Mesendoderm (in vitro differentiated cells): ENCODE measurements around the gene DEXI.
"Not testable (repeated sequence)": the region's sequence is repeated elsewhere in the genome, so short reads cannot be mapped to it uniquely, and the experiment has no call there.

Experiments used
- DNase-seq: peaks from one replicate; pipeline ENCODE4 v3.0.0; 2013
- H2AK5ac ChIP-seq: 2 replicates; pipeline ENCODE4 v1.6.1; 2013; ENCODE audit warnings: low read length, inconsistent platforms
- H2BK120ac ChIP-seq: 2 replicates; pipeline ENCODE4 v1.6.1; 2013; ENCODE audit warnings: low read depth, mild to moderate bottlenecking, low read length, moderate library complexity, mixed read lengths
- H2BK15ac ChIP-seq: replicated peaks from 2 replicates; pipeline ENCODE4 v1.6.1; 2013; ENCODE audit warnings: low read depth, mild to moderate bottlenecking, moderate library complexity
- H2BK5ac ChIP-seq: 2 replicates; pipeline ENCODE4 v1.6.1; 2013; ENCODE audit warnings: low read length, inconsistent platforms
- H3K18ac ChIP-seq: 2 replicates; pipeline ENCODE4 v1.6.1; 2013; ENCODE audit warnings: mild to moderate bottlenecking, low read length, mixed read lengths
- H3K23ac ChIP-seq: one replicate; pipeline ENCODE4 v1.6.1; 2013; ENCODE audit warnings: low read length
- H3K27ac ChIP-seq: 2 replicates; pipeline ENCODE4 v1.5.1; 2013; ENCODE audit warnings: low read depth, mild to moderate bottlenecking, inconsistent platforms, low read length, moderate library complexity
- H3K27me3 ChIP-seq: 2 replicates; pipeline ENCODE4 v1.6.1; 2013; ENCODE audit warnings: low read length, control low read depth, mild to moderate bottlenecking, inconsistent platforms; ENCODE audit not compliant: insufficient read depth, poor library complexity
- H3K36me3 ChIP-seq: 2 replicates; pipeline ENCODE4 v1.6.1; 2013; ENCODE audit warnings: low read length, inconsistent platforms; ENCODE audit not compliant: control insufficient read depth, insufficient read depth
- H3K4ac ChIP-seq: one replicate; pipeline ENCODE4 v1.6.1; 2013; ENCODE audit warnings: low read depth, mild to moderate bottlenecking, low read length, moderate library complexity
- H3K4me1 ChIP-seq: 2 replicates; pipeline ENCODE4 v1.6.1; 2013; ENCODE audit warnings: low read depth, low read length, inconsistent platforms; ENCODE audit not compliant: control insufficient read depth
- H3K4me2 ChIP-seq: 2 replicates; pipeline ENCODE4 v1.6.1; 2013; ENCODE audit warnings: low read length
- H3K4me3 ChIP-seq: 2 replicates; pipeline ENCODE4 v1.5.1; 2013; ENCODE audit warnings: mild to moderate bottlenecking, low read length
- H3K56ac ChIP-seq: one replicate; pipeline ENCODE4 v1.6.1; 2013; ENCODE audit warnings: low read length
- H3K79me1 ChIP-seq: 2 replicates; pipeline ENCODE4 v1.6.1; 2013; ENCODE audit warnings: low read length, inconsistent platforms
- H3K79me2 ChIP-seq: 2 replicates; pipeline ENCODE4 v1.6.1; 2013; ENCODE audit warnings: mild to moderate bottlenecking, low read length; ENCODE audit not compliant: control insufficient read depth, insufficient read depth
- H3K9ac ChIP-seq: 2 replicates; pipeline ENCODE4 v1.6.1; 2013; ENCODE audit warnings: low read length, inconsistent platforms
- H4K5ac ChIP-seq: one replicate; pipeline ENCODE4 v1.6.1; 2013; ENCODE audit warnings: low read length
- H4K8ac ChIP-seq: one replicate; pipeline ENCODE4 v1.6.1; 2013; ENCODE audit warnings: low read depth, mild to moderate bottlenecking, control low read depth, low read length, moderate library complexity
- WGBS: extraction: QIAGEN DNeasy Blood & Tissue Kit; methylation state at CpG from one replicate; pipeline ENCODE4 v1.1.7; 2013; ENCODE audit warnings: low lambda C conversion rate, missing lambda C conversion rate; ENCODE audit not compliant: insufficient coverage; ENCODE audit errors: extremely low coverage; 5-methylcytosine and 5-hydroxymethylcytosine counted together

The DEXI gene

GRCh38 chr16:10931977-10932632 lies 10.2 kb downstream of the DEXI start:
- Histone ChIP-seq H3K79me2 (no peaks in the 10 kb centered on the region), H3K36me3 (no peaks in the 10 kb centered on the region), H4K8ac (no peak overlapping the region), H3K4me3 (no peak overlapping the region), H3K23ac (no peak overlapping the region), H2BK5ac (no peak overlapping the region), H3K79me1 (peaks cover 15% of the 10 kb centered on the region), H3K27me3 (no peaks in the 10 kb centered on the region), H3K4ac (no peak overlapping the region), H3K18ac (no peak overlapping the region), H4K5ac (no peak overlapping the region), H2BK120ac (no peak overlapping the region), H2AK5ac (no peak overlapping the region), H3K9ac (no peak overlapping the region), H2BK15ac (no peak overlapping the region), H3K56ac (no peak overlapping the region), H3K27ac (no peak overlapping the region), H3K4me1 (no peaks in the 10 kb centered on the region), H3K4me2 (no peak overlapping the region)
- no peak for DNase-seq
- WGBS: no CpG with 5 or more reads among the region's 11 CpGs

DNA sequence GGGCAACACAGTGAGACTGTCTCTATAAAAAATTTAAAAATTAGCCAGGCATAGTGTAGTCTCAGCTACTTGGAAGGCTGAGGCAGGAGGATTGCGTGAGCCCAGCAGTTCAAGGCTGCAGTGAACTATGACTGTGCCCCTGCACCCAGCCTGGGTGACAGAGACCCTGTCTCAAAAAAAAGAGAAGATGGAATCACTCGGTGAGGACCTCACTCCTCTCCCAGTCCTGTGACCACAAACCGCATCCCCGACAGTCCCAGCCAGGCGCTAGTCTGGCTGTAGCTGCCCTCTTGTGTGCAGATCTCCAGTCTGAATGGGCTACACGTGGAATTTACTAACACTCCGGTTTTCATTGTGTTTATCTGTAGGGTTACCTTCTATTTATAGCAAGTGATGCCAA lies 11.1 kb downstream of the DEXI start:
- Histone ChIP-seq H3K27me3 (no peaks in the 10 kb centered on the region), H3K4me1 (no peaks in the 10 kb centered on the region), H3K79me1 (peaks cover 12% of the 10 kb centered on the region), H3K27ac (no peak overlapping the region), H3K4me3 (no peak overlapping the region), H3K9ac (no peak overlapping the region), H3K4ac (no peak overlapping the region), H2AK5ac (no peak overlapping the region), H2BK15ac (no peak overlapping the region), H4K5ac (no peak overlapping the region), H3K56ac (no peak overlapping the region), H3K18ac (no peak overlapping the region), H3K79me2 (no peaks in the 10 kb centered on the region), H2BK5ac (no peak overlapping the region), H3K23ac (no peak overlapping the region), H3K36me3 (no peaks in the 10 kb centered on the region), H2BK120ac (no peak overlapping the region), H3K4me2 (no peak overlapping the region), H4K8ac (no peak overlapping the region)
- no CpG with 5 or more reads among the region's 7 CpGs for WGBS
- DNase-seq: no peak

DNA sequence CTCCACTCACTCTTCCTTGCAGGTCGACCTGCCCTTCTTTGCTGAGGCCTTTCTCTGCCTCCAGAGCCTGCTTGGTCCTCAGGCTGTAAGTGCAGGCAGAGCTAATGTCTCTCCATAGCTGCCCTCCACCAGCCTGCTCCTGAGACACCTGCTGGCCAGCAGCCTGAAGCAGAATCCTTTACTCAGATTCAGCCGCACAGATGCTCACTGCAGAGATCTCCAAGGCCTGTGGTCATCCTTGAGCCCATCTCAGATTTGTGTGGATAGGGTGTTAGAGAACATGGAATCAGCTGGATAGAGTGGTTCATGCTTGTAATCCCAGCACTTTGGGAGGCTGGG lies 11.5 kb downstream of the DEXI start:
- no peaks in the 10 kb centered on the region for H3K27me3 ChIP-seq
- H3K18ac ChIP-seq: no peak overlapping the region
- H3K79me2 ChIP-seq: no peaks in the 10 kb centered on the region
- DNase-seq: no peak
- H2BK15ac ChIP-seq: no peak overlapping the region
- no CpG with 5 or more reads among the region's 2 CpGs for WGBS
- no peak overlapping the region for H4K8ac ChIP-seq
- no peak overlapping the region for H3K4ac ChIP-seq
- no peaks in the 10 kb centered on the region for H3K4me1 ChIP-seq
- peaks cover 12% of the 10 kb centered on the region for H3K79me1 ChIP-seq
- no peak overlapping the region for H2BK120ac ChIP-seq
- no peak overlapping the region for H3K9ac ChIP-seq
- no peak overlapping the region for H2BK5ac ChIP-seq
- peaks cover 1% of the 10 kb centered on the region for H3K36me3 ChIP-seq
- no peak overlapping the region for H3K56ac ChIP-seq
- H3K23ac ChIP-seq: no peak overlapping the region
- no peak overlapping the region for H4K5ac ChIP-seq
- H3K4me2 ChIP-seq: no peak overlapping the region
- H3K4me3 ChIP-seq: no peak overlapping the region
- H3K27ac ChIP-seq: no peak overlapping the region
- H2AK5ac ChIP-seq: no peak overlapping the region

DNA sequence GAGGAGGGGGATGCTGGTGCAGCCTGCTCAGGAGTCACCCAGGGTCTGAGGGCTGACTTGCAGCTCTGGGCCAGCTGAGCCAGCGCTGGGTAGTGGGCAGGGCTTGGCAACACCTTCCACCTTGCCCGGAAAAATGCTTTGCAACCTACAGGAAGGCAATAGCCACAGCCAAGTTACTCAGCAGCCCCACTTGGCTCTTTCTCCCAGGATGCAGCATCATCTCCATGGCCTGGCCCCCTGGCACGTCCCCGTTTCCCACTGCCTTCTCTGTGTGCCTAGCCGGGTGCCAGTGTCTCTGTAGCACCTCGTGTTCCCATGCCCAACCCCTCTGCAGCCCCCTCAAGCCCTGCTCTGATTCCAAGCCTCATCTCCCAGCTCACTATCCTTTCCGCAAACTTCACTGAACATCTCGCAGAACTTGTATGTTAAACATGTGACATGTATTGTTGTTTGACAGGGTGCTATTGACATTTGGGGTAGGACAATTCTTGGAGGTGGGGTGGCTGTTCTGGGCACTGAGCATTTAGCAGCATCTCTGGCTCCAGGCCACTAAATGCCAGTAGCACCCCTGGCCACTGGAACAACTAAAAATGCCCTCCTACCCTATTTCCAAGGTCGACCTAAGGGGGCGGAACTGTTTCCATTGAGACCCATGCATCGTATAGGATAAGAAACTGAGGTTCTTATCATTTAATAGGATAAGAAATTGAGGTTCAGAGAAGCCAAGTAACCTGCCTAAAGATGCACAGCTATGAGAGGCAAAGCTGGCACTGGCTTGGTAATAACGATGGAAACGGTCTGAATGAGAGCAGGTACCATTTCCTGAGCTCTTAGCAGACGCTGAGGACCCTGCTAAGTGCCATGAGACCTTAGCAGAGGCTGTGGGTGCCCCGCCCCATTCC lies 12.2 kb downstream of the DEXI start:
- H3K56ac ChIP-seq: no peak overlapping the region
- no peak overlapping the region for H4K8ac ChIP-seq
- H3K36me3 ChIP-seq: peaks cover 3% of the 10 kb centered on the region
- H2BK15ac ChIP-seq: no peak overlapping the region
- no peak overlapping the region for H3K23ac ChIP-seq
- H4K5ac ChIP-seq: no peak overlapping the region
- no peaks in the 10 kb centered on the region for H3K79me2 ChIP-seq
- WGBS: no CpG with 5 or more reads among the region's 15 CpGs
- no peak overlapping the region for H3K9ac ChIP-seq
- no peak overlapping the region for H2AK5ac ChIP-seq
- H3K4me3 ChIP-seq: no peak overlapping the region
- no peak overlapping the region for H3K4ac ChIP-seq
- no peak for DNase-seq
- H3K27me3 ChIP-seq: no peaks in the 10 kb centered on the region
- H2BK5ac ChIP-seq: no peak overlapping the region
- H3K4me1 ChIP-seq: no peaks in the 10 kb centered on the region
- no peak overlapping the region for H2BK120ac ChIP-seq
- no peak overlapping the region for H3K4me2 ChIP-seq
- no peak overlapping the region for H3K18ac ChIP-seq
- no peak overlapping the region for H3K27ac ChIP-seq
- H3K79me1 ChIP-seq: peaks cover 12% of the 10 kb centered on the region

DNA sequence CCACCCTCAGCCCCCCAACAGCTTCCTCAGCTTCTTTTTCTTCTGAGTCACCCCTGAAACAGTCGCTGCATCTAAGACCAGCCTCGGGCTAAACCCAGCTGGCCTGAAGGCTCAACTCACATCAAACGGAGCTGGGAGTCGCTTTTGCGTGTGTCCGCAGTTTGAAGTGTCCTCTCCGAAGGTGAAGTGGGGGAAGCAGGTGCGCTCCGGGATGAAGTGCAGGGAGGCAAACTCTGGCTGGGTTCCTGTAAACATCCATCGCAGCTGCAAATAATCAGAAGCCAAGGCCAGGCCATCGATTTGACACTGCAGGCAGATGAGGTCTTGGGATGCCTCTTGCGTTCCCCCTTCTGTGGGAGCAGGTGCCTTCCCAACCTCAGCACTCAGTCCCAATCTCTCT lies 13.2 kb downstream of the DEXI start:
- H3K18ac ChIP-seq, H3K79me1 ChIP-seq, H3K4me1 ChIP-seq, H4K8ac ChIP-seq, H3K4me2 ChIP-seq, H3K4me3 ChIP-seq, H3K79me2 ChIP-seq, H2BK5ac ChIP-seq, DNase-seq, H2BK15ac ChIP-seq, H3K9ac ChIP-seq, H3K4ac ChIP-seq, H4K5ac ChIP-seq, H2BK120ac ChIP-seq, H3K23ac ChIP-seq, H3K27ac ChIP-seq, H3K27me3 ChIP-seq, H2AK5ac ChIP-seq, H3K36me3 ChIP-seq, H3K56ac ChIP-seq: not testable (repeated sequence)
- no CpG with 5 or more reads among the region's 12 CpGs for WGBS
